NCI-H2196 (cell line): ENCODE results near the gene SSR1.
"Not testable (repeated sequence)": the region's sequence is repeated elsewhere in the genome, so short reads cannot be mapped to it uniquely, and the experiment has no call there.

Source experiments
- DNase-seq: peaks from one replicate; lab custom pipeline; 2025; ENCODE audit not compliant: unreplicated experiment; lab: John Stamatoyannopoulos, UW

SSR1 gene

DNA sequence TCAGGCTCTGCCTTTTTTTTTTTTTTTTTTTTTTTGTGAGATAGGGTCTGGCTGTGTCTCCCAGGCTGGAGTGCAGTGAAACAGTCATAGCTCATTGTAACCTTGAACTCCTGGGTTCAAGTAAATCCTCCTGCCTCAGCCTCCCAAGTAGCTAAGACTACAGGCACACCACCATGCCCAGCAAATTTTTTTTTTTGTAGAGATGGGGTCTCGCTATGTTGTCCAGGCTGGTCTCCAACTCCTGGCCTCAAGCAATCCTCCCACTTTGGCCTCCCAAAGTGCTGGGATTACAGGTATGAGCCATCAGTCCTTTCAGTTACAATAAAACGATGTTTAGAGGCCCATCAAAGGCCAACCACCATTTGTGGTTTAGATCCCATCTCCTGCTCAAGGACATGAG, 6.4 kb upstream of the SSR1 start:
- DNase-seq = not testable (repeated sequence)

DNA sequence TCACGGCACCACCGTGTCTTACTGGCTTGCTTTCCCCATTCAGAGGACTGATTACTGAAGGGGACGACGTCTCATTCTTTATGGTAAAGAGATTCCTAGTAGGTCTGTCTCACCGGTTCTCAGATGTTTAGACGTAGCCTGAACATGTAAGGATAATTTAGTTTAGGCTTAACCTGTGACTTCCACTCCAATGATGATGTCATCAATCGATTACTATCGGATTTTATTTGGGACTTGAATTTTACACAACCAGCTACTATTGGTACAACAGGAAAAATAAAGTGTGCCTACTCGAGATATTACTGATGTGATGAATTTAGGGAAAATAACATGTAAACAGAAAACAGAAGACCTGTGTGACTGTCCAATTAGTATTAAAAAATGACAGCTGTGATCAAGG, 4.5 kb upstream of the SSR1 start:
- no peak for DNase-seq

DNA sequence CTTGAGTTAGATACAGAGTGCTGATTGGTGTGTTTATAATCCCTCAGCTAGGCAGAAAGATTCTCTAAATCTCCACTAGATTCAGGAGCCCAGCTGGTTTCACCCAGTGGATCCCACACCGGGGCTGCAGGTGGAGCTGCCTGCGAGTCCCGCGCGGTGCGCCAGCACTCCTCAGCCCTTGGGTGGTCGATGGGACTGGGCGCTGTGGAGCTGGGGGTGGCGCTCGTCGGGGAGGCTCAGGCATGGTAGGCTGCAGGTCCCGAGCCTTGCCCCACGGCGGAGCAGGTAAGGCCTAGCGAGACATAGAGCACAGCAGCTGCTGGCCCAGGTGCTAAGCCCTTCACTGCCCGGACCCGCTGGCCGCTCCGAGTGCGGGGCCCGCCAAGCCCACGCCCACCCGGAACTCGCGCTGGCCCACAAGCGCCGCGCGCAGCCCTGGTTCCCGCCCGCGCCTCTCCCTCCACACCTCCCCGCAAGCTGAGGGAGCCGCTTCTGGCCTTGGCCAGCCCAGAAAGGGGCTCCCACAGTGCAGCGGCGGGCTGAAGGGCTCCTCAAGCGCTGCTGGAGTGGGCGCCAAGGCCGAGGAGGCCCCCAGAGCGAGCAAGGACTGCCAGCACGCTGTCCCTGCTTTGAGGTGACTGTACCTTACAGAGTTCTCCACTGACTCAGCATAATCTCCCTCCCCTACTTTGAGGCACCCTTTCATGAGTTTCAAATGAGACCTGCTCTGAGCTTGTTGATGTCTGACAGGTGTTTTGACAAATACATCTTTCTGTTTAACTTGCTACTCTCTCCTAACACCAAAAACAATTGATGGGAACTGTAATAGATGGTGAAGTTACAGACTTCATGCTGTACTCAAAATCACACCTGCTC, 3.9 kb upstream of the SSR1 start:
- DNase-seq = no peak

DNA sequence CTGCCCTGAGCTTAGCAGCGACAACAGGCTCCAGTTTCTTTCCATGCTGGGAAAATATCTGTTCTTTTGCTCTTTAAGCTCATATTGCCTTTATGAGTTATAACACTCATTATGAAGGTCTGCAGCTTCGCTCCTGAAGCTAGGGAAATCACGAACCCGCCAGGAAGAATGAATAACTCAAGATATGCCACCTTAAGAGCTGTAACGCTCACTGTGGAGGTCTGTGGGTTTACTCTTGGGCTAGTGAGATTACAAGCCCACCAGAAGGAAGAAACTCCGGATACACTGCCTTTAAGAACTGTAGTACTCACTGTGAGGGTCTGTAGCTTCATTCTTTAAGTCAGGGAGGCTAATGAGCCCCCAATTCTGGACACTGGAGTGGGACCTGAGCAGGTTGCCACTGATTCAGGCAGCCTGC, 3.0 kb upstream of the SSR1 start:
- DNase-seq = no peak

DNA sequence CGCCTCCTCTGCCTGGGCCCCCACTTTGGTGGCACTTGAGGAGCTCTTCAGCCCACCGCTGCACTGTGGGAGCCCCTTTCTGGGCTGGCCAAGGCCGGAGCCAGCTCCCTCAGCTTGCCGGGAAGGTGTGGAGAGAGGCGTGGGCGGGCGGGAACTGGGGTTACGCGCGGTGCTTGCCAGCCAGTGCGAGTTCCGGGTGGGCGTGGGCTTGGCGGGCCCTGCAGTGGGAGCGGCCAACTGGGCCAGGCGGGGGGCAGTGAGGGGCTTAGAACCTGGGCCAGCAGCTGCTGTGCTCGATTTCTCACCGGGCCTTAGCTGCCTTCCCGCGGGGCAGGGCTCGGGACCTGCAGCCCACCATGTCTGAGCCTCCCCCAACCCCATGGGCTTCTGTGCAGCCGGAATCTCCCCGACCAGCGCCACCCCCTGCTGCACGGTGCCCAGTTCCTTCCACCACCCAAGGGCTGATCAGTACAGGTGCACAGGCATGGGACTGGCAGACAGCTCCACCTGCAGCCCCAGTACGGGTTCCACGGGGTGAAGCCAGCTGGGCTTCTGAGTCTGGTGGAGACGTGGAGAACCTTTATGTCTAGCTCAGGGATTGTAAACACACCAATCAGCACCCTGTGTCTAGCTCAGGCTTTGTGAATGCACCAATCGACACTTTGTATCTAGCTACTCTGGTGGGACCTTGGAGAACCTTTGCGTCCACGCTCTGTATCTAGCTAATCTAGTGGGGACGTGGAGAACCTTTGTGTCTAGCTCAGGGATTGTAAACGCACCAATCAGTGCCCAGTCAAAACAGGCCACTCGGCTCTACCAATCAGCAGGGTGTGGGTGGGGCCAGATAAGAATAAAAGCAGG, 2.3 kb upstream of the SSR1 start:
- DNase-seq = not testable (repeated sequence)

DNA sequence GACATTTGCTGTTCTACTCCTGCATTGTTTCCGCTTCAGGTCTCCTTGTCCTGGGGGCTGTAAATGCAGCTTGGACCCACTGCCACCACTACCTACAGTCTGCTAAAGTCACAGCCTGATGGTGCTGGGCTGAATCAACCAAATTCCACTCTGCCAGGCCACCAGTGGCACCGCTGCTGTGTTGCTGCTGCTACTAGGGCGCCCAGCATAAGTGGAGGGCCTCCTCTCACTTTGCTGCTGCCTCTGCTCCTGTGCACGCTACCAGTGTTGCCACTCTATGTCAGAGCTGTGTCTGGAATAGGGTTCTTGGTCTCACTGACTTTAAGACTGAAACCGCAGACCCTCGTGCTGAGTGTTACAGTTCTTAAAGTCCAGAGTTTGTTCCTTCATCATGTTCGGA, 1.4 kb upstream of the SSR1 start:
- no peak for DNase-seq

DNA sequence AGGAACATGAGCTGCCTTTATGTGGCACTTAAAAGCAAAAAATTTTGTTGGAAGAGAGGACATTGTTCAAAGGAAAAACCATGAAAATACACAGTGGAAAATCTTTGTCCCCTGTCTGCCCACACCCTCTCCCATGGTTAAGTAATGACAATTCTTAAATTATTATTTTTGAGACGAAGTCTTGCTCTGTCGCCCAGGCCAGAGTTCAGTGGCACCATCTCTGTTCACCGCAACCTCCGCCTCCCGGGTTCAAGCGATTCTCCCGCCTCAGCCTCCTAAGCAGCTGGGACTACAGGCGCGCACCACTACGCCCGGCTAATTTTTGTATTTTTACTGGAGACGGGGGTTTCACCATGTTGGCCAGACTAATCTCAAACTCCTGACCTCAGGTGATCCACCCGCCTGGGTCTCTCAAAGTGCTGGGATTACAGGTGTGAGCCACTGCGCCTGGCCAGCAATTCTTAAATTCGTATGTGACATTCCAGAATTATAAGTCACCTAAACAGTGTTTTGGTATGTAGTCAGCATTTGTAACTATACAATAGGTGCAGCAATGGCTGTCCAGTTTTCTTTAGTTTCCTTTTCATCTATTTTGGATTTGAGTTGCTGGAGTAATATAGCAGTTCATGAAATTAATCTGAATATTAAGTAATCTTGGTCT, 636 bp upstream of the SSR1 start:
- DNase-seq = no peak

DNA sequence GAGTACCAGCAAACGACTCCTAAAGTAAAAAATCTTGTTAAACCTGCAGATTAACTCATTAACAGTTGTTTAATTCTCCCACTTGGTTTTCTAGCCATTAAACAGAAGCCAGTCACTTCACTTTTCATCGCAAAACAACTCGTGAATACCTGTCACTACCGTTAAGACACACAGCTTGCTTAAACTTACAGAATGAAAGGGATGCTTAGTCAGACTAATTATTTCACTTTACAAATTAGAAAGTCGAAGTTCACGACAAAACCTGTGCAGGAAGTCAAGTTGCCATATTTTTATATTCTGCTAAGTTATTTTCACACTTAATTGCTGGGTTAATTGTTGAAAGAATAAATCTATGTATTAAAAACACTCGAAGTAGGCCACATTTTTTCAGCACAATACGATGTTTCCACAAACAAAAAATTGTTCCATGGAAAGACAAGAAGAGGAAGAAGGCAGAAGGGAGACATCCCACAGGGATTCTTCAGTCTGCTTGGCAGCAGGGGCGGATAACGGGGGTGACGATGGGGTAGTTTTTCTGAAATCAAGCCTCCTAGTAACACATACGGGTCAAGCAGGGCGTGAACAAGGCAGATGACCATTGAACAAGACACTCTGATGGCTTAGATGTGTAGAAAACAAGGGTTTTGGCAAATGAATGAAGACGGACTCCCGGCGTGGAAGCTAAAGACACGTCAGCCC, 933 bp downstream of the SSR1 start:
- no peak for DNase-seq

DNA sequence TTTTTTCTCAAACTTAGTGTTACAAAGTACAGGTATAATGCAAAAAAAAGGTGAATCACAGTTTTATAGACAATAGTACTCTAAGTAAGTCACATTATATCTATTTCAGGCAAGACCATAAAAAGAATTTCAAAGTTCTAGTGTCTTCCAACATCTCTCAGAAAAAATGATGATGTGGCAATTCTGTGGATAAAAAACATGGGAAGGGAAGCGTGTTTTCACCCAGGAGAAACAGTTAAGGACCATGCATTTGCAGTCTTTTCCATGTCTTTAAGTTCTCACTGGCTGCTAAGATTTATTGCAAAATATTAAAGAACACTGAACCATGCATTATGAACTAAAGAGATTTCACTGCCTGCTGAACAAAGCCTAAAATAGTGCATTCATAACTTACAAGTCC, 1.8 kb downstream of the SSR1 start:
- DNase-seq = no peak

DNA sequence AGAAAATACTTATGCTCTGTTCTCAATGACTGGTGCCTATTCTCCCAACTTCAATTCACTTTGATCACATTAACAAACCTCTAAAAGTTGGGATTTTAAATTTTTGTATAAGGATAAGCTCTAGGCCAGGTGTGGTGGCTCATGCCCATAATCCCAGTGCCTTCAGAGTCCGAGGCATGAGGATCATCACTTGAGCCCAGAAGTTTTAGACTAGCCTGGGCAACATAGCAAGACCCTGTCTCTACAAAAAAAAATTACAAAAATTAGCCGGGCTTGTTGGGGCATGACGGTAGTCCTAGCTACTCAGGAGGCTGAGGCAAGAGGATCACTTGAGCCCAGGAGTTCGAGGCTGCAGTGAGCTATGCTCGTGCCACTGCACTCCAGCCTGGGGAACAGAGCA, 3.9 kb downstream of the SSR1 start:
- DNase-seq = no peak

DNA sequence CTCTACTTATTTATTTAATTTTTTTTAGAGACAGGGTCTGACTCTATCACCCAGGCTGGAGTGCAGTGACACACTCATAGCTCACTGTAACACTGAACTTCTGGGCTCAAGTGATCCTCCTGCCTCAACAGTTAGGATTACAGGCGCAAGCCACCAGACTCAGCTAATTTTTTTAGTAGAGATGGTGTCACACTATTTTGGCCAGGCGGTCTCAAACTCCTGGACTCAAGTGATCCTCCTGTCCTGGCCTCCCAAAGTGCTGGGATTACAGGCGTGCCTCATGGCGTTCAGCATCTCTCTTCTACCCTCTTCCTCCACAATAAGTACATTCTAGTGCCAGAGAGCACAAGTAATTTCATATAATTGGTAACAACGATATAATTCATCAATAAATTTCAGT, 5.5 kb downstream of the SSR1 start:
- no peak for DNase-seq

DNA sequence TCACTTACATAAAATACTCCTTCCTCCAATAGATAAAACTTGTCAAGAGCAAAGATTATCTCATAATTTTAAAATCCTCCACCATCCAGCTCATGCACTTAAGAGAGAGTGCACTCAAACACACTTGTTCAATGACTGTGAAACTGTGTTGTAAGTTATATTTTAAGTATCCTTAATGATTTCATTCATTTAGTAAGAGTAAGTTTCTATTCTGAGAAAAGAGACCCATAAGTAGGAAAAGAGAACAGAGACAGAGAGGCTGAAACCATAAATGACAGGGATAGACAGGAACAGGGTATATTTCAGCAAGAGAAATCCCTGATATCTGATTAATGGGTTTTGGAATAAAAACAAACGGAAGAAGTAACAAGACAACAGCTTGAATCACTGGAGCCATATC, 8.2 kb downstream of the SSR1 start:
- no peak for DNase-seq

DNA sequence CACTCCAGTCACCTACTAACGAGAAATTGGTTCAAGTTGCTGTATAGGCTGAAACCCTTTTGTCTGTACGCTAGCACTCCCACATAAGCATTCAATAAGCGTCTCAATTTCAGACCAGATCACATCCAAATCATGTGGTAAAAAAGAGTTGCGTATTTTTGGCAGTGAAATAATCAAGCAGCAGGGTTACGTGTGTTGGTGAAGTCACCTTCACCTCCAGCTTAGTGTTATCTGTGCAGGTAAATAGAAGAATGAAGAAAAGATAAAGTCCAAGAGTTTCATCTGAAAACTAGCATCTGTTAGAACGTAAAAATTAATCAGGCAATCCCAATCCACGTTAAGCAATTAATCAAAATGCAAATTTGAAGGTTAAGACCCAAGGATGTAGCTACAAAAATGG, 11.3 kb downstream of the SSR1 start:
- no peak for DNase-seq

DNA sequence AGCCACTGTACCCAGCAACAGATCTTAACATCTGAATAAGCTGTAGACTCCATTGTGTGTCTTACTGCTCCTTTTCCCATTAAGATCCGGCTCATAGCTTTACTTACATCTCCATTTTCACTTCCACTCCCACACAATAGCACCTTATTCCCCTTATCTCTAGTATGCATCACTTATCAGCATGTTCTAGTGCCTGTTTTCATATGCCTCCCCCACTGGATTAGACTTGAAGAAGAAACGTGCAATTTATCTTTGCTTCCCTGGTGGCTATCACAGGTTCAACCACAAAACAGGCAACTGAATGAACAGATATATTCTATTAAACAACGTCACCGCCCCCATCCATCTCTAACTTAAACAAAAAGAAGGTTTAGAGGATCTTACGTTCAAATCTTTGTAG, 12.1 kb downstream of the SSR1 start:
- DNase-seq = no peak

DNA sequence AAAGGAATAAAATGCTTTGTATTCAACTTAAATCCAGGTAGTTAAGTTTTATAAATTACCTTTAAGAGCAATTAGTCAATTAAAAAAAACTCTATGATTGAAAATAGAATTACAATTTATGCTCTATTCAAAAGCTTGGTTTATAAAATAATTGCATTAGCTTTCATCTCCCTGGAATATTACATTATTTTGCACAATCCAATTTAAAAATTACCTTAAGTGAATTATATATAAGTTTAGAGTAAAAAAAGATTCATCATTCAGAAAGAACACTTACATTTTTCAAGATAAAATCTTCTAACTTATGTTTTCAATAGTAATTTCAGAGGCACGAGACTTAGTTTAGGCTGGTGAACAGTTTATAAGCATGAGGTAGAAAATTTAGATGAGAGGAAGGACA, 14.9 kb downstream of the SSR1 start:
- DNase-seq = no peak

DNA sequence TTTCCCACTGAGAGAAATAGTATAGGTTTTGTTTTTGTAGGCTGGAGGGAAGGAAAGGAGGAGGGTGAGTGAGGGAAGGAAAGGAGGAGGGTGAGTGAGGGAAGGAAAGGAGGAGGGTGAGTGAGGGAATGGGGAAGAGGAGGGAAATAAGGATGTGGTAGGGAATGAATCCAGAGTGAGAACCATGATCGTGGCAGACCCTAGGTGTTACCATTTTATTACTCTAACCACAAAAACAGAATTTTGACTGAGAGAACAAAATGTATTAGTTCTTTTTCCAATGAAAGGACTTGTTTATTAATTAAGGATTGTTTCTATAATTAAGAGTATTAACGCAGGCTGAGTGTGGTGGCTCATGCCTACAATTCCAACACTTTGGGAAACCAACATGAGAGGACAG, 16.4 kb downstream of the SSR1 start:
- no peak for DNase-seq

DNA sequence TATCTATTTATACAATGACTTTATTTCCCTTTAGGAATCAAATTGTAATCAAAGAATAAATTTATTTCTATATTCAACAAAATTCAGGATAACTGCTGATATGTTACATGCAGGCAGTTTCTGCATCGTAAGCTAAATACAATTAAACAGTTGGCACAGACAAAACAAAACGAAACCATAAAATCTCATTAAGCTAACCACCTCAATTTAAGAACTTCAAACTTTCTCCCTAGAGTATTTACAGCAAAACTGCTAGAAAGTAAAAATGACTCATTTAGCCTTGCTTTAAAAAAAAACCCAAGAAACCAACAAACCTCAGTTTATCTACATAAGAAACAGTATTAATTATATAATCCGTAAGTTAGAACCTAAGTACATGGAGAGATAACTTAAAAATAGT, 17.1 kb downstream of the SSR1 start:
- DNase-seq = no peak

DNA sequence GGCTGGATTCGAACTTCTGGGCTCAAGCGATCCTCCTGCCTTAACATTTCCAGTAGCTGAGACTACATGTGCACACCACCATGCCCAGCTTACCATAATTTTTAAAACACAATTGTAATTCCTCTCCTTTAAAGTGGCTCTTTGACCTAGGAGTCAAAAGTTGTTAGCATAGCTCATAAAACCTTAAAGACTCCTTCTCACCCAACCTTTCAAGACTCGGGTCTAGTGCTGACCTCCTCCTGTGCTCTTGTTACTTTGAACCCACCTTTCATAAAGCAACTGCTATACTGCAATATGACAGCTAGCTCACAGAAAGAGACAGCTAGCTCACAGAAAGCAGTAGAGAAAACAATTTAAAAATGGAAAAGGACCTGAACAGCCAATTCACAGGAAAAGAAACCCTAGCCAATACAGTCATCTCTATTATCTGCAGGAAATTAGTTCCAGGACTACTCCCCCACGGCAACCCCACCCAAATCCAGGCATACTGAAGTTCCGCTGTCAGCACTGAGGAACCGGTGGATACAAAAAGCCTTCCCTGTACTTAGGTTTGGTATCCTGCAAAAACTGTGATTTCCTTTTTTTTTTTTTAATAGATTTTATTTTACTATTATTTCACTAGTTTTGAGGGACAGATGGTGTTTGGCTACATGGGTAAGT, 20.3 kb downstream of the SSR1 start:
- no peak for DNase-seq

DNA sequence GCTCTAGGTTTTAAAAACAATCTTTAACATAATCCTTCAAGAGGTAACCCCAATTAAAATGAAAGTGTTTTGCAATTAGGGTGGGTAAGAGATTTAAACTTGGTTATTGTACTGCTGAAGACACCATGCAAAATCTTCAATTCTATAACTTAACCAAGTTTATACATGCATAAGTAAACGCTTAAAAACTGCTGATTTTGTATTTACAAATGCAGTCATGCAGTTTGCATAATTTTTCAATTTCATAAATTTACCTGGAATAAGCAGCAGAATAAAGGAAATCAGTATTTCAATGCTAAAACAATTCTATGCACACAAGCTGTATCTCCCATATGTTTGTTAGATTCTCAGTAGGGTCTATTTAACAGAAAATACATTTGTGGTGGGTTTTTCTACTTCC, 22.9 kb downstream of the SSR1 start:
- no peak for DNase-seq

DNA sequence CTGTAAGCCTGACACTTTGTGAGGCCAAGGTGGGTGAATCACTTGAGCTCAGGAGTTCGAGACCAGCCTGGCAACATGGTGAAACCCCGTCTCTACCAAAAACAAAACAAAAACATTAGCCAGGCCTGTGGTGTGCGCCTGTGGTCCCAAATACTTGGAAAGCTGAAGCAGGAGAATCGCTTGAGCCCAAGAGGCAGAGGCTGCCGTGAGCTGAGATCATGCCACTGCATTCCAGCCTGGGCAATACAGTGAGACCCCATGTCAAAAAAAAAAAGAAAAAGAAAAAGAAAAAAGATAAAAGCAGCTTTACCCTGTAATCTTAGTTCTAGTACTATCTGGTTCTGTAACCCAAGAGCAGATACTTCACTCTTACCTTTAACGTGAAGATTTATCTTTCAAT, 27.6 kb downstream of the SSR1 start:
- no peak for DNase-seq

DNA sequence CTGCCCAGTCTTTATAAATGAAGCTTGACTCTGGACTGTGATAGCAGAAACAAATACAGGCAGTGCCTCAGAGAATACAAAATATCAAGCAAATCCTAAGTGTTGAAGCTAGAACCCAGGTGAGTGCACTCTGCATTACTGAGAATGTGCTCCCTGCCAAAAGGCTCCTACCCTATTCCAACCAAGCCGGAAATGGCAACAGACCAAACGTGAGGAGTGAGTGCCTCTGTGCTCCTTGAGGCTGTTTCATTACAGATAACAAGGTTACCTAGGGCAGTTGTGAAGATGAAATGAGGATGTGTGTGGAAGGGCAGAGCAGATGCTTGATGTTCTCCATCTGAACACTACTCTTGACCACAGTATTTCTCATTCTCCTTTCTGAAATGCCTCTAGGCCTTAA, 29.3 kb downstream of the SSR1 start:
- no peak for DNase-seq
